Fibroblast of gingiva (primary cell): ENCODE results near the gene LRRN2.
"Not testable (repeated sequence)": the region's sequence is repeated elsewhere in the genome, so short reads cannot be mapped to it uniquely, and the experiment has no call there.

Experiments
- DNase-seq: peaks from one replicate; pipeline ENCODE4 v3.0.0-alpha.2; 2011; ENCODE audit warnings: low read depth

The LRRN2 gene

GRCh38 chr1:204574016-204574864 is 111.3 kb downstream of the LRRN2 start:
- DNase-seq = no peak

GRCh38 chr1:204572923-204573922 is 112.3 kb downstream of the LRRN2 start:
- DNase-seq = no peak

GRCh38 chr1:204571631-204572030 is 113.9 kb downstream of the LRRN2 start:
- DNase-seq = no peak

GRCh38 chr1:204571128-204571527 is 114.4 kb downstream of the LRRN2 start:
- DNase-seq = no peak

- not testable (repeated sequence) for DNase-seq
These were observed 115.5 kb downstream of the LRRN2 start for GRCh38 chr1:204570021-204570420.

GRCh38 chr1:204569478-204569877 is 116.1 kb downstream of the LRRN2 start:
- no peak for DNase-seq

GRCh38 chr1:204568576-204569315 is 116.8 kb downstream of the LRRN2 start:
- DNase-seq = no peak
